CD4-positive, alpha-beta T cell (primary cell): ENCODE measurements around the gene GRM4. TPM values are rescaled to one million over a fixed set of nuclear protein-coding genes. Genes with fewer than 3 reads are reported as not detected.

Experiments used
- ATAC-seq: fragments of 200-7000 bp; cut with Tn5 transposase; one replicate; pipeline ENCODE4 v1.10.0; 2022; ENCODE audit warnings: mild to moderate bottlenecking; ENCODE audit not compliant: poor library complexity
- CTCF ChIA-PET: fragments of 350-600 bp; sonication (Branson Sonifier 250); formaldehyde crosslinking; loops from one replicate; lab custom pipeline; 2021; ENCODE audit warnings: antibody characterized with exemption, inconsistent platforms; lab: Charles Lee
- POLR2A ChIA-PET: fragments of 350-600 bp; sonication (Branson Sonifier 250); formaldehyde crosslinking; loops from one replicate; lab custom pipeline; 2021; ENCODE audit warnings: antibody characterized with exemption, inconsistent platforms; lab: Charles Lee
- DNase-seq, 14 experiments: peaks; one replicate each; pipeline ENCODE4 v3.0.0-alpha.2; 2013 to 2020; ENCODE audit warnings: mixed read lengths in 2 of 14
- H3K27ac ChIP-seq, 2 donors: one replicate each; pipeline versions ENCODE4 v1.5.1 to v1.7.0; 2013; ENCODE audit warnings: low read length in 2 of 2, low read depth in 1 of 2, mild to moderate bottlenecking in 1 of 2
- H3K27me3 ChIP-seq, 2 experiments: 1 replicate in 1 of 2; 2 replicates in 1 of 2; pipeline versions ENCODE4 v1.6.1 to v1.7.0; 2013; ENCODE audit warnings: low read length in 2 of 2, control low read depth in 1 of 2, mild to moderate bottlenecking in 1 of 2, moderate library complexity in 1 of 2; ENCODE audit not compliant: insufficient read depth in 2 of 2, control insufficient read depth in 1 of 2
- H3K36me3 ChIP-seq: one replicate; pipeline ENCODE4 v1.6.1; 2013; ENCODE audit warnings: low read length, control low read depth; ENCODE audit not compliant: insufficient read depth
- H3K4me1 ChIP-seq: one replicate; pipeline ENCODE4 v1.6.1; 2013; ENCODE audit warnings: low read length, control low read depth; ENCODE audit not compliant: insufficient read depth
- H3K4me3 ChIP-seq: one replicate; pipeline ENCODE4 v1.5.1; 2013; ENCODE audit warnings: mild to moderate bottlenecking, low read length, moderate library complexity
- H3K9me3 ChIP-seq, 2 experiments: 1 replicate in 1 of 2; 2 replicates in 1 of 2; pipeline versions ENCODE4 v1.6.1 to v1.7.0; 2013; ENCODE audit warnings: low read length in 2 of 2, mild to moderate bottlenecking in 2 of 2, control low read depth in 1 of 2, moderate library complexity in 1 of 2; ENCODE audit not compliant: control insufficient read depth in 1 of 2, insufficient read depth in 1 of 2
- H3K27ac Mint-ChIP-seq: one replicate; pipeline ENCODE4 v1.8.0; 2020; ENCODE audit warnings: mixed read lengths
- H3K27me3 Mint-ChIP-seq: one replicate; pipeline ENCODE4 v1.8.0; 2021; ENCODE audit warnings: mixed read lengths
- H3K36me3 Mint-ChIP-seq: one replicate; pipeline ENCODE4 v1.8.0; 2021; ENCODE audit warnings: low read depth, mixed read lengths
- H3K4me1 Mint-ChIP-seq: one replicate; pipeline ENCODE4 v1.8.0; 2021; ENCODE audit warnings: low read depth, mixed read lengths
- H3K4me3 Mint-ChIP-seq: one replicate; pipeline ENCODE4 v1.8.0; 2020; ENCODE audit warnings: mild to moderate bottlenecking, mixed read lengths
- H3K9me3 Mint-ChIP-seq: one replicate; pipeline ENCODE4 v1.8.0; 2020; ENCODE audit warnings: mixed read lengths
- intact Hi-C, 2 experiments: fragments of 100-400 bp; cut with DNase I in 1 of 2; cut with micrococcal nuclease in 1 of 2; formaldehyde crosslinking; loops; one replicate each; pipeline versions ENCODE4 v1.15.1 to v1.9.0; 2023 to 2025; cut with DNase I, micrococcal nuclease
- polyA plus RNA-seq, 2 donors: library from polyadenylated mRNA; unstranded; fragments of 120-200 nt; gene quantifications; one replicate each; pipeline ENCODE4 v1.2.1, GENCODE V29; 2013
- total RNA-seq, 174 experiments: library from RNA in 2 of 174; stranded (reverse) in 2 of 174; gene quantifications; one replicate each; pipeline ENCODE4 v1.2.3 and lab custom pipeline; 2021 to 2026
- TF ChIP-seq, protein P1 (sequence below): fragments of 200-600 bp; IDR thresholded peaks from one replicate; pipeline ENCODE4 v1.8.0; 2022; ENCODE audit warnings: antibody characterized with exemption, mild to moderate bottlenecking

The GRM4 gene
- under 1 TPM in 1 of 2 experiments, not detected in 1; 0.08 TPM for total RNA-seq
- not detected for polyA plus RNA-seq (2013, experiment 1 of 2)
- 0.04 TPM for polyA plus RNA-seq (2013, experiment 2 of 2)
- total RNA-seq (lab: John Stamatoyannopoulos, UW) = 0 to 0.44 (median 0) reads per million in 172 experiments

DNA sequence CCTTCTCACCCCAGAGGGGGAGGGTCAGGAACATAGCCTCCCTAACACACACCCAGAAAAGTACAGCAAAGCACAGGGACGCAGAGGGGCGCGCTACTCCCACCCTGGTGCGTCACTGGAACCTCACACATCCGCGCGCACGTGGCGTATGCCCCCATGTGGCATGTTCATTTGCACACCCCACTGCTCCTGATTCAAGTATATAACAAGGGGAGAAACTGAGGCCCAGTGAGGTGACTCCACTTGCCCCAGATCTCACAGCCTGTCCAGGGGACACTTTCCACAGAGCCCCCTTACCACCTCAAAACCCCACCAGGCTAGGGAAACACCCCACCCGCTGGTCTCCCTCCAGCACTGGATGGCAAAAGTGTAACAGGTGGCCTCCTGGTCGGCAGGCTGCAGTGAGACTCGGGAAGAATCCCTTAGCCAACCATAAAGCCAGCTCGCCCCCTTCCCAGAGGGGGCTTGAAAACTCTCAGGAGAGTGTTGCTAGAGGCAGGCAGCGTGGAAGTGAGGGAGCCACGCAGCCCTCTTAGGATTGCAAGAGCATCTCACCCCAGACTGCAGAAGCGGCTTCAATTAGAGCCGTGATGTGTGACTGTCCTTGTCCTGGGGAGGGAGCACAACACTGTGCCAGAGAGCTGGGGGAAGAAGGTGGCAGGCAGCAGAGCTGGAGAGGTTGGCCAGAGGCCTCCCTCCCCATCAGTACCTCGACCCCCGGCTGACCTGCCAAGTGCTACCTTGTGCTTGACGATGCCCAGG, at the start of gene GRM4:
Gene GRM4, minus strand, starts transcription at position 67 of the 762 bp plus-strand sequence. CDS start 12,591 bp downstream, outside the sequence.
- peaks cover 54 to 70% of the 10 kb centered on the region in 2 experiments for H3K27me3 ChIP-seq
- H3K4me3 Mint-ChIP-seq = peak within 1 kb of the TSS; percentile 77
- TF ChIP-seq, protein P1, sequence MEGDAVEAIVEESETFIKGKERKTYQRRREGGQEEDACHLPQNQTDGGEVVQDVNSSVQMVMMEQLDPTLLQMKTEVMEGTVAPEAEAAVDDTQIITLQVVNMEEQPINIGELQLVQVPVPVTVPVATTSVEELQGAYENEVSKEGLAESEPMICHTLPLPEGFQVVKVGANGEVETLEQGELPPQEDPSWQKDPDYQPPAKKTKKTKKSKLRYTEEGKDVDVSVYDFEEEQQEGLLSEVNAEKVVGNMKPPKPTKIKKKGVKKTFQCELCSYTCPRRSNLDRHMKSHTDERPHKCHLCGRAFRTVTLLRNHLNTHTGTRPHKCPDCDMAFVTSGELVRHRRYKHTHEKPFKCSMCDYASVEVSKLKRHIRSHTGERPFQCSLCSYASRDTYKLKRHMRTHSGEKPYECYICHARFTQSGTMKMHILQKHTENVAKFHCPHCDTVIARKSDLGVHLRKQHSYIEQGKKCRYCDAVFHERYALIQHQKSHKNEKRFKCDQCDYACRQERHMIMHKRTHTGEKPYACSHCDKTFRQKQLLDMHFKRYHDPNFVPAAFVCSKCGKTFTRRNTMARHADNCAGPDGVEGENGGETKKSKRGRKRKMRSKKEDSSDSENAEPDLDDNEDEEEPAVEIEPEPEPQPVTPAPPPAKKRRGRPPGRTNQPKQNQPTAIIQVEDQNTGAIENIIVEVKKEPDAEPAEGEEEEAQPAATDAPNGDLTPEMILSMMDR = no peak

DNA sequence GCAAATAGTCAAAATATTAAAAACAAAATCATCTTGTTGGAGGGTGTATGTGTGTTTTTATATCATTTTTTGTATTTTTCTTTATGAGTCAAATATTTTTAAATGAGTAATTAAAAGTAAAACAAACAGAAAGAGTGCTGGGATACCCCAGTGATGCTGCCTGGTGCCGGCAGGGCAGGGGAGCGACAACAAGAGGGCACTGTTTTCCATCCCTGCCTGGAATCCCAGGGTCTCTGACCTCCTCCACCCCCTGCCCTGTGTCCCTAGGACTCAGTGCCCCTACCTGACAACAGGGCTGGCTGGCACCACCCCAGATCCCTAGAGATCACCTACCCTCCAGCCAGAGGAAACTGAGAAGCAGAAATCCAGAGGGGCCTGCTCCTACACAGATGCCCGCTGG, 48.9 kb upstream of the GRM4 start:
- intact Hi-C loops = loop anchor here in 1 of 2 experiments (2.0 to 5.0 kb wide), 3 partner anchors 413 to 1048 kb away; no protein-coding TSS in a partner anchor

More for the DNA sequence above, at the start of gene GRM4:
- Mint-ChIP-seq H3K9me3 (no peaks in the 10 kb centered on the region), H3K27ac (no peak within 1 kb of the TSS), H3K36me3 (no peaks in the 10 kb centered on the region), H3K27me3 (peaks cover 80% of the 10 kb centered on the region), H3K4me1 (peaks cover 23% of the 10 kb centered on the region)
- H3K36me3 ChIP-seq = no peaks in the 10 kb centered on the region
- ATAC-seq (no peak), DNase-seq (no peak)
- intact Hi-C loops = no loop called here
- peaks cover 0 to 21% of the 10 kb centered on the region in 2 experiments for H3K9me3 ChIP-seq
- CTCF ChIA-PET = interaction anchor here (0.7 kb wide), 1 partner anchor 375 kb away, joined by 3 read pairs; no protein-coding TSS in a partner anchor
- no peak within 1 kb of the TSS for H3K27ac ChIP-seq
- peak within 1 kb of the TSS; percentile 19 for H3K4me3 ChIP-seq
- POLR2A ChIA-PET = interaction anchor here (0.6 to 1.0 kb wide), 2 partner anchors 8 to 434 kb away, joined by 3 read pairs; partner anchors contain the start of gene UQCC2
- peaks cover 38% of the 10 kb centered on the region for H3K4me1 ChIP-seq

DNA sequence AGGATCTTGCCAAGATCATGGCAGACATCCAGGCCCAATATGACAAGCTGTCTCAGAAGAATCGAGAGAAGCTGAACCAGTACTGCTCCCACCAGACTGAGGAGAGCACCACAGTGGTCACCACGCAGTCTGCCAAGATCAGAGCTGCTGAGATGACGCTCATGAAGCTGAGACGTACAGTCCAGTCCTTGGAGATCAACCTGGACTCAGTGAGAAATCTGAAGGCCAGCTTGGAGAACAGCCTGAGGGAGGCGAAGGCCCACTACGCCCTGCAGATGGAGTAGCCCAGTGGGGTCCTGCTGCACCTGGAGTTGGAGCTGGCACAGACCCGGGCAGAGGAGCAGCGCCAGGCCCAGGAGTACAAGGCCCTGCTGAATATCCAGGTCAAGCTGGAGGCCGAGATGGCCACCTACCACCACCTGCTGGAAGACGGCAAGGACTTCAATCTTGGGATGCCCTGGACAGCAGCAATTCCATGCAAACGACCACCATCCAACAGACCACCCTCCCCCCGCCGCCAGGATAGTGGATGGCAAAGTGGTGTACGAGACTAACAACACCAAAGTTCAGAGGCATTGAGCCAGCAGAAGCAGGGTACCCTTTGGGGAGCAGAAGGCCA, 44.7 kb upstream of the GRM4 start:
- Histone ChIP-seq H3K4me3 (no peak overlapping the region), H3K9me3 (no peaks in the 10 kb centered on the region), H3K27ac (no peak overlapping the region), H3K27me3 (no peaks in the 10 kb centered on the region), H3K4me1 (peaks cover 12% of the 10 kb centered on the region), H3K36me3 (no peaks in the 10 kb centered on the region)
- intact Hi-C loops = loop anchor here (1.0 to 2.0 kb wide), 2 partner anchors 26 to 27 kb away; no protein-coding TSS in a partner anchor
- ChIA-PET CTCF (interaction anchor here (0.8 to 2.0 kb wide), 8 partner anchors 11 to 229 kb away, joined by 3 to 9 read pairs (median 4); partner anchors contain the start of gene SMIM29), POLR2A (interaction anchor here (0.7 to 1.2 kb wide), 2 partner anchors 46 to 59 kb away, joined by 3 to 5 read pairs; partner anchors contain the start of gene HMGA1)
- H3K4me1 Mint-ChIP-seq = peaks cover 11% of the 10 kb centered on the region
- H3K27ac Mint-ChIP-seq = peak overlapping the region; percentile 11
- peak in 1 of 14 experiments; percentile 26 for DNase-seq
- no peaks in the 10 kb centered on the region for H3K27me3 Mint-ChIP-seq
- TF ChIP-seq, protein P1 = no peak
- peak; percentile 32 for ATAC-seq
- H3K4me3 Mint-ChIP-seq = no peak overlapping the region
- no peaks in the 10 kb centered on the region for H3K36me3 Mint-ChIP-seq
- no peaks in the 10 kb centered on the region for H3K9me3 Mint-ChIP-seq

More for the DNA sequence above, 48.9 kb upstream of the GRM4 start:
- ATAC-seq = no peak
- Histone ChIP-seq H3K27me3 (no peaks in the 10 kb centered on the region), H3K4me1 (peaks cover 22% of the 10 kb centered on the region), H3K9me3 (no peaks in the 10 kb centered on the region), H3K36me3 (no peaks in the 10 kb centered on the region), H3K4me3 (no peak overlapping the region), H3K27ac (no peak overlapping the region)
- H3K4me1 Mint-ChIP-seq = peaks cover 16% of the 10 kb centered on the region
- TF ChIP-seq, protein P1 = no peak
- H3K27me3 Mint-ChIP-seq = no peaks in the 10 kb centered on the region
- no peak for DNase-seq
- H3K4me3 Mint-ChIP-seq = no peak overlapping the region
- ChIA-PET CTCF (interaction anchor here (1.4 kb wide), 1 partner anchor 111 kb away, joined by 4 read pairs; no protein-coding TSS in a partner anchor), POLR2A (no interaction called here)
- no peak overlapping the region for H3K27ac Mint-ChIP-seq
- H3K36me3 Mint-ChIP-seq = no peaks in the 10 kb centered on the region
- no peaks in the 10 kb centered on the region for H3K9me3 Mint-ChIP-seq
